HG02938 (cell line): ENCODE measurements around the gene TBX3.

ENCODE experiments used
- ATAC-seq: cut with Tn5 transposase; IDR thresholded peaks from one replicate; pipeline ENCODE4 v1.9.1; 2021; ENCODE audit warnings: mild to moderate bottlenecking, moderate library complexity; ENCODE audit not compliant: unreplicated experiment

The TBX3 gene

DNA sequence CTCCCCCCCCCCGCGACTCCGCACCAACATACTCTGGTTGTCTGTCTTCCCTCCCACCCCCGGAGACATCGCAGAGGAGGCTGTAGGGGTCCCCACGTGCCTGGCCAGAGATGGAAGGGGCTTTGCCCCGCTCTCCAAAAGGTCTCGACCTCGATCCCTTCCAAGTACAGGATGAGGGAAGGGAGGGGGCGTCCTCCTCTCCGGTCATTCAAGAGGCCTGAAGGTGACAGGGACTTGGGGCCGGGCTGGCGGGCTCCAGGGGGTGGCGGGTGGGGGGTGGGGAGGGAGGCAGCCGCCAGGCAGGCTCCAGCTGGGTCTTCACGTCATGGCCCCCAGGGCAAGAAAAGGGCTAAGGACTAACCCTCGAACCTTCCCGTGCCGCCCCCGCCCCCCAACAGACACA is 15.1 kb downstream of the TBX3 start:
- no peak for ATAC-seq

DNA sequence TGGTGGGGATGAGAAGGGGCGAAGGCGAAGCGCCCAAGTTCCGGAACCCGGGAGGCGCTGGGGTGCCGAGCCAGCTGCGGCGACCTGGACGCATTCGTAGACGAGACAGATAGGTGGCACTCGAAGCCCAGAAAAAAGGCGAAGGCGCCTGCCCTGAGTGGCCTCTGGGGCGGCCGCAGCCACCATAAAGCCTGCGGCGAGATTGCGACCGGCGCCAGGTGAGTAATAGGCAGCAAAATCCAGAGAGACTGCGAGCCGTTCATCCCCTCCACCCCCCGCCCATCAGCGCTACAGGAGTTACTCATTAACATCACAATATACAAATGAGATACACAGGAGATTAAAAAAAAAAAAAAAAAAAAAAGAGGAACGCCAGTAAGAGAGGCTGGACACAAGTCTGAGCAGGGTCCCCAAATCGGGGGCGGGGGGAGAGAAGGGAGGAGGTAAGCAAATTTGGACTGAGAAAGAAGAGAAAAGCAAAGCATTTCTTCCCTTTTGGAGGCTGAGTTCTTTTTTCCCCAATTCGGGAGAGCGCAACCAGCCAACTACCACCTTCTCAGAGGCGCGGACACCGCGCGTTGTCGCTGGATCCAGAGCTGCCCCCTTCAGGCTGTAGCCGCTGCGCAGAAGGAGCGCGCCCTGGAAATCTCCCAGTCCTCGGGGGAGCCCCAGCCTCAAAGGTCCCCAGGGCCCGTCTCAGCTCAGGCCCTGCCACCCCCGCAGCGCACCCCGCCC is 15.7 kb downstream of the TBX3 start:
- no peak for ATAC-seq

DNA sequence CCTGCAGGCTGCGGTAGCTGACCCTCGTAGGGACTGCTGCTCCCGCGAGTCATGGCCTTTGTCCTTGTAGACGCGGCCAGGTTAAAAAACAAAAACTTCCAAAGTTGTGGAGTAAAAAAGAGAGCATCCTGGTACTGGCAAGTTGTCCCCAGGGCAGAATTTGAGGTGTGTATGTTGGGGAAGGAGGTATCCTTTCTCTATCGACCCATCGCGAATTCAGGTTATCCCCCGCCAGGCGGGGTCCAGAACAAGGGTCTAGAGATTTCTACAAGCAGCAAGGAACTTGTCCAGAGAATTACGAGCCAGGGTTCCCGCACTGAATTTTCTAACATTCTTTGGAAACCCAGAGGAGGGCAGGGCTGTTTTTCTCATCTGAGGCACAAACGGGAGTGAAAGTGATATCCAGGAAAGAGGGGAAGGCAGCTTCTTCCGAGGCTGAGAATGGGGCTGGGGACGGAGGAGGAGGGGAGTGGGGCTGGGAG is 16.3 kb downstream of the TBX3 start:
- ATAC-seq, result no peak

DNA sequence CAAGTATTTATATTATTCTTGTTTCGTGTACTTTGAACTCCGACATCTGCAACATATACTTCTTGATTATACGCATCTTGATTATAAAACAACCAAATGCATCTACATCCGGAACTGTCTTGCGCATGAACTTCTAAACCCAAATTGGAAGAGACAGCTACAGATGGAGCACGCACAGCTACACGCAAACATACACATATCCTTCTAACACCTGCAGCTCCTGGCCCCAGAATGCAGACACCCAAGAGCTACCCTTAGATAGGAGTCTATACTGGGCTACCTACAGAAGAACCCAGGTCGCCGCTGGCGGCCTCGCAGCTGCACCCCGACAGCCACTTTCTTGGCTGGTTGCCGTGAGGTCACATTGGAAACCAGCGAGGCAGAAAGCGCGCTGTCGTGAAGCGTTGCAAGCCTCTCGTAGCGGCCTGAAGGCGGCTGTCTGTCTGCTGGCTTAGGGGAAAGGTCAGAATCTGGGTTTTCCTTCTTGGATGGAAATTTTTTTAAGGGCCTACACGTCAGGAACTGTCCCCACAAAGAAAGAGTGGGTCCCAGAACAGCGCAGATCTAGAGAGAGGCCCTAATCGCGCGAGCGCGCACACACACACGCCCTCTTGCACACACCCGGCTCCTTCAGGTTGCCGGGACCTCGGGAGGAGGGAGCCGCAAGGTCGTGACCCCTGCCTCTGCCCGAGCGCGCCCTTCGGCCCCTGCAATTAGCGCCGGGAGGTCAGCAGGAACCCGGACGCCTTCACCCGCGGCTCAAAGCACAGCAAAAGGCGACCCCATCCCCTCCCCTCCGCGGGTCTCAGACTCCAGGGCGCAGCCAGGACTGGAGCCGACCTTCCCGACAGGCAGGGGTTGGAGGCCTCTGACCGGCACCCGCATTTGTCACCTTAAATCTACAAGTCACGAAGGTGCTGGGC is 17.0 kb downstream of the TBX3 start:
- no peak for ATAC-seq

DNA sequence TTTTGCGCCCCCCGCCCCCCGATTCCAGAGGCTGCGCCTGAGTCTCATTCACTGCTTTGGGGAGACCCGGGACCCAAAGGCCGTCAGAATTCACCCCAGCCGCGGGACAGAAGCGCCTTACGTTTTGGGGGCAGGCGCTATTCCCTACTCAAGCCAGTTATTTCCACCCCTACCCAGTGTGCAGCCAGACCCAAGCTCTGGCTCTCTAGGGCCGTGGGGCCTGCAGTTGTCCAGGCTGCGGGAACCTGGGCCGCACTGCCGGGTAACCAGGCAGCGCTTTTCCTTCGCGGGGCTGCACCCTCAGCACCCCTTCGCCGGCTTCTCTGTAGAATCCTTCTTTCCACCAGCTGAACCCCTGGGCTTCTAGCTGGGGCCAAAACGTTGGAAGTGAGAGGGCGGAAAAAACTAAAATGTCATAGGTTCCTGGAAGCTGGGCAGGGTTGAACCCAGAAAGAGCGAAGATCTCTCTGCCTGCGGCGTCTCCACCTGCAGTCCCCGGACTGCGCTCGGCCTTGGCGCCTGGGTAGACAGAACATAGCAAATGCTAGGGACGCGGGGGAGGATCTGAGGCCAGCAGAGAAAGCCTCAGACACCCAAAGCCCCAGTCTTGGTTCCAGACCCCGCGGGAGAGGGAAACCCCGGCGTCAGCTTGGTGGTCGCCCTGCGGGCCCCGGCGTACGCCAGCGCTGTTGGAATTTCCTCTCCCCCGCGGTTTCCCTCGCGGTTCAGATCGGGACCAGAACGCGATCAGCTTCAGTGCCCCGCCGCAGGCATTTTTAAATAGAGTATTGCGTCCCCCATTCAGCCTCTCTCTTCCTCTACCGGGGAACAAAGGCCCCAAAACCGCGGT is 18.3 kb downstream of the TBX3 start:
- no peak for ATAC-seq

DNA sequence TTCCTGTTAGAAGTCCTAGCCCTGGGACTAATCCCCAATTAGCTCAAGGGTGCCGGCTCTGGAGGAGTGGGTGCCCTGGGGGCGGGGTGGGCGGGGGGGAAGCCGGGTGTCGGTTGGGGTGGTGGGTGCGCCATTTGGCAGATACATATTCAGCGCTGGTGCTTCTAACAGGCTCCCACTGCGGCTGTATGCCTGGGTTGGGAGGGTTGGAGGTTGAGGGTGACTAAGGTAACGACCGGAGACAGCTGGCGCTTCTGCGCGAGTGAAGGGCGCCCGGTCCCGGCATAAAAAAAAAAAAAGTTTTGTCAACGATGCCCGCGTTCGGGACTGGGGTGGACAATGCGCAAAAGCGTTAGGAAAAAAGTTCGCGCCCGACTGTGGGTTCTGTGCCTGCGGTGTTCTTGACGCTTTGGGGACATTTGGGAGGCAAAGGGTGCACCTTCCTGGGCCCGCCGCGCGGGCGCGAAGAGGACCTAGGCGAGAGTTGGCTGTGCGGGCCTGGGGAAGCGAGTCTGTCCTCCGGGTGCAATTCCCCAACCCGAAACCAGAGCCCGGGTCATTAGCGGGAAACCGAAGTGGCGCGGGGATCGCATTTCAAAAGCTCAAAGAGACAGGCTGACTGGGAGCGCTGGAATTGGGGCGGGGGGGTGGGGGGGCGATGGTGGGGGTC is 19.2 kb downstream of the TBX3 start:
- no peak for ATAC-seq

DNA sequence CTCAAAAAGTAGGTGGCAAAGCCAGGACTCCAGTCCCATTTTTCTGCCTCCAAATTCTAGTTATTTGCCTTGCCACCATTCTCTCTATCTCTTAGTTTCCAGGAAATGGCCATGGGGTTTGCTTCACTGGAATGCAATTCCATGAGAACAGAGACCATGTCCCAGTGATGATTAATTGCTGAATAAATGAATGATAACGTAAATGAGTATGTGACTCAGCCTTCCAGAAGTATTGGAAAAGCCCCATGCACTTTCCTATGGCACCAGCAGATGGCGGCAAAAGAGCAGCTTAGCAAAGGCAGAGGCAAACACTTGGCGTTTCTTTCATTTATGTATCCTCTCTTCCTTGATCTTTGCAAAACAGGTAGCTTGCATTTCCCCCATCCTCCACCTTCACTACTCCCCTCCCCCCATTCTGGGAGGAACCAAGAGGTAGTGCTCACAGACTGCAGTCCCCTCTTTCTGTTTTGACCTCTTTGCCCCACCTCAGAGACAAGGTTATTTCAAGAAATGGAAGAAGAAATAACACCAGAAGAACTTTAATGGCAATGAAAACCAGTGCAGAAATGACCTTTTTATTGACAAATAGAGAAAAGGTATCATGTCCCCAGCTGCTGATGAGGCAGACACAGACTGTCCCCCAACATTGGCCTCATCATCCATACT is 21.3 kb downstream of the TBX3 start:
- ATAC-seq, result peak; percentile 59

DNA sequence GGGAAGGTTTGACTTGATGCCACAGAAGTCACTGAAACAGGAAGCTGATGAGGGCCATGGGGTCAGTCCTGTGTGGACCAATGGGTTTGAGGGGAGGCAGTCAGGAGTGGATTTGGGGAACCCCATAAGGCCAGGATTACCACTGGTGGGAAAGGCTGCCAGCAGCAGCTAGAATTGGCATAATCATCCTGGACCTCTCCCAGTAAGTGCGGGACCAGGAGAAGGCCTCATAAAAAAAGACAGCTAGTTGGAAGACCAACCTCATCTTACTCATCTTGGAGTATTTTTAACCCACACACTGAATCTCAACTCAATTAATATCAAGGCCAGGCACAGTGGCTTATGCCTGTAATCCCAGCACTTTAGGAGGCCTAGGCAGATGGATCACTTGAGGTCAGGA is 22.7 kb downstream of the TBX3 start:
- ATAC-seq, result no peak

DNA sequence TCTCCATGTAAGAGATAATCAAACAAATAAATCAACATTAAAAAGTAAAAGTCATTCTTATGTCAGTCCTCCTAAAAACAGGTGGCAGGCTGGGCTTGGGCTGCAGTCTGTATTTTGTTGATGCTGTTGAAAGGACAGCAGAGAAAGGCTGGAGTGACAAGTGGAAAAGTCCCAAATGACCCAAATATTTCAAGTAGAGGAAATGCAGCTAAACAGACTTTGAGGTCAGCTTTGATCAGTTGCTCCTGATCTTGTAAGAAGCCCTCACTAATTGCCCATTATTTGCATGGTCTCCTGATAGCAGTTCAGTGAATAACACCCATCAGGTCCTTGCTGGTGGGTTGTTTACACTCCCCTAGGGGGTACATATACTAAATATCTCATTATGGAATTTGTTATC is 24.9 kb downstream of the TBX3 start:
- no peak for ATAC-seq

DNA sequence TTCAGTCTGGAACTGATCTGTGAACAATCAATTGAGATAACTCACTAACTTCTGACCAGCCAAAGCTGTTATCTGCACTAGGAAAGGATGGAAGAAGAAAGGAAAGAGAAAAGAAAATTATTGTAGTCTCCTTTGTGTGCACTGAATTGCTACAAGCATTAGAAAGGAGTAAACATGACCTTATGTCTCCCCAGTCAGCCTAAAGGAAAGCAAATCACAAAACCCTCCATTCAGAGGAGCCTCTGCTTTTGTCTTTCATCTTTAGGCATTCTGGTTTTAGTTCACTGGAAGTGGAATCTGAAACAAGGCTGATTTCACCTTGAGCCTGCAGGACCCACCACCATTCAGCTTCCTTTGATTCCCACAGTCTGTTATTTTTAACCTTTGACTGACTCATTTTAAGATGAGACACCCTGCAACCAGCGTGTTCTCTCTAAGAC is 26.0 kb downstream of the TBX3 start:
- no peak for ATAC-seq

DNA sequence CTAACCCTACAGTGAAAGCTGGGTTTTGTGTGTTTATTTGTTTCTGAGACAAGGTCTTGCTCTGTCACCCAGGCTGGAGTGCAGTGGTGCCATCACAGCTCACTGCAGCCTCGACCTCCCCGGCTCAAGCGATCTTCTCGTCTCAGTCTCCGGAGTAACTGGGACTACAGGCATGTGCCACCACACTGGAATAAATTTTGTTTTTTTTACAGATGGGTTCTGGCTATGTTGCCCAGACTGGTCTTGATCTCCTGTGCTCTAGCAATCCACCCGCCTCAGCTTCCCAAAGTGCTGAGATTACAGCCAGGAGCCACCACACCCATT is 26.4 kb downstream of the TBX3 start:
- ATAC-seq, result no peak

DNA sequence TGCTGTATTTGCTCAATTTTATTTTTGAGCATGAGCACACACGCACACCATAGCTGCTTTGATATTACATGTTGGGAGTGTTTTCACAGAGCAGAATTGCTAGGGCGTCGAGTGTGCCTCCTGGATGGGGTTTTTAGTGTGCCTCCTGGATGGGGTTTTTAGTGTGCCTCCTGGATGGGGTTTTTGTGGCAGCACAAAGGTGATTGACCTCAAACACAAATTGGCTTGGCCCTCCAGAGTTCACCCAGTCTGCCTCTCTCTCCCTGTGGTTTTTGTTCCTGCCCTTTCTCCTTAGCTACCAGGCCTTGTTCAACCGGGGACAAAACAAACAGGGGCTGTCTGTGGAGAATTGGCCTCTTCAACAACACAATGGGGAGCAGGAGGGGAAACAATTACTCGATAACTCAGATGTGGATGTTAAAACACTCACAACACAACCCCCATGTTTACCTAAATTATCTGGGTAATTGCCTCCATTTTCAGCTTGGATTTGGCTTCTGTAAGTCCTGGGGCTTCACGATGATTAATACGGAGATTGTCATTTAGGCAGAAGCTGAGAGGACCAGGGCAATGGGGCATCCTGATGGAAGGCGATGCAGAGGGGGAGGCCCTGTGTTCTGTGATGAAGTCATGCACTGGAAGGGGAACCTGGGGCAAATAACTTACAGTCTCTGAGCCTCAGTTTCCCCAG is 26.9 kb downstream of the TBX3 start:
- no peak for ATAC-seq

DNA sequence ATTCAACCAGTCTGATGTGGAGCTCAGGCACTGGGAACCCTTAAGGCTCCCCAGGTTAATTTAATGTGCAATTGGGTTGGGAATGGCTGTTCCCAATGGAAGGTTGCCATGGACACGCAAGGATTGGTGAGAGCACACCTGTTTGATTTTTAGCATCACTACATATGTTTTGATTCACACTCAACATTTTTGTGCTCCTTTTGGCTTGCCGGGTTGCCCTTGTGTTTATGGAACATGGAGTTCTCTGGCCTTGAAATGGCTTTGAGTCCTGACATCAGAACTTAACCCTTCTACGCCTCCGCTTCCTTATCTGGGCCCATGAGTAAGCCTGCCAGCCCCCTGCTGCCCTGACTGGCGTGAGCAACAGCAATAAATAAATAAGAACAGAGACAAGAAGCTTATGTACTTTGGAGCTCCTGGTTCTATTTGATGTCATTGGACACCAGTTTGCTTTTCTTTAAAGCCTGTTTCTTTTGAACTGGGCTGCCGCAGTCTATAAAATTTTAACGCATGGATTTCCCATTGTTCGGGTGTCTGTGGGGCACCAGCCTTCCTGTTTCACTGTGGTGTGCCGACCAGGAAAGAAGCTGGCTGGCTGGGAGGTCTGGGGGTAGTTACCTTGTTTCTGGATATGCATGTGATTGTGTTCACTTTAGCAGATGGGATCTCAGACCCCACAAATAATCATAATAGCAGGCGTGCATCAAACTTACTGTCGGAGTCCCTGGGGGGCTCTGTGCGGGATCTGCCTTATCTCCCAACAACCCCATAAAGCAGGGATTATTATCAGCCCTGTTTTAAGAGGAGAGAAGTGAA is 27.8 kb downstream of the TBX3 start:
- ATAC-seq, result no peak

DNA sequence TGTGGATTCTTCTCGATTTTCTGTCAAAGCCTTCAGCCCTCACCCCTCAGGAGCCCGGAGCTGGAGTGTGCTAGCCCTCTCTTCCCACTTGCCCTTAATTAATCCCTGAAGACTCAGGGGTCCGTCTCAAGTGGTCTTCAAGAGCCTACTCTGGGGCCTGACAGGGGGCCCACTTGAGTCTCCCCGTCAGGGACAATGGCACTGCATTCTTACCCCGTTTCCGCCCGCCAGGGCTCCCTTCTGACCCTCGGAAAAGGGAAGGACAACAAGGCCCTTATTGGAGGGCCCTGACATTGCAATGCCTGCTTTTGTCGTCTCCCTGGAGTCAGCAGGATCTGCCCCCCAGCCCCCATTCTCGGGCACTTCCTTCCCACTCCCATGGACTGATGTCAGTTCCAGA is 34.4 kb downstream of the TBX3 start:
- ATAC-seq, result no peak

DNA sequence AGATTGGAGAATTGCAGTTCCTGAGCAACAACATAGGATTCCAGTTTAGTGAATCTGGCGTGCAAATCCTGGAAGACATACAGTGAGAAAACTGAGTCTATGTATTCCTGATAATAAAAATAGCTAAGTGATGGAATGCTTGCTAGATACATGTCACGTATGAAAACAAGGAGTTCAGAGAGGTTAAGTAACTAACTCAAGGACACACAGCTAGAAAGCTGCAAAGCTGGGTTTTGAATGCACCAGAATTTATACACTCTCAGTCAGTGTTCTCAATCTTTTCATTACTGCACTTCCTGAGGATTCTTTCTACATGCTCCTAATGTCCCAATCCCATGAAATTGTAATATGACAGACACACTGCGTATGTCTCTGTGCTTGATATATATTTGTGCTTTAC is 35.3 kb downstream of the TBX3 start:
- no peak for ATAC-seq

DNA sequence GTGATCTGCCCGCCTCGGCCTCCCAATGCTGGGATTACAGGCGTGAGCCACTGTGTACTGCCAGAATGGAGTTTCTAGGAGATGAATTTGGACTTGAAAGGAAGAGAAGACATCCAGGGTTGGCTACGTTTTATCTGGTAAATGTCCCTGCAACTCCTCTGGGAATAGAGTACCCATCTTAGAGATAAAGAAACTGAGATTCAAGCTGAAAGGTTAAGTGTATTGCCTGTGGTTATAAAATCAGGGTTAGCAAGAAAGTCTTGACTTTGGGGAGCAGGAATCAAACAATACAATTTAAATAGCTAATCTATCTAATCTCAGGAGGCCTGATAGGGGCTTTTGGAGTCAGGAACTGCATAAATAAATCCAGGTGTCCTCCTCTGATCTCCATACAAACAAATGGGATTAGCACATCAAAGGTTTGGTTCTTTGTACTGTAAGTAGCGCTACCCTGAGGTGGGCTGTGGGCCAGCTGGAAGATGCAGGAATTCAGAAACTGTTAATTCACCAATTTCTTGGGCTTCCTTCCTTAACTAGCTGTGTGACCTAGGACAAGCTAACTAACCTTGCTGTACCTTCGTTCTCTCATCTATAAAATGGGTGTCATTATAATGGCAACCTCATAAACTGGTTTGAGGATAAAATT is 45.1 kb downstream of the TBX3 start:
- ATAC-seq, result no peak

DNA sequence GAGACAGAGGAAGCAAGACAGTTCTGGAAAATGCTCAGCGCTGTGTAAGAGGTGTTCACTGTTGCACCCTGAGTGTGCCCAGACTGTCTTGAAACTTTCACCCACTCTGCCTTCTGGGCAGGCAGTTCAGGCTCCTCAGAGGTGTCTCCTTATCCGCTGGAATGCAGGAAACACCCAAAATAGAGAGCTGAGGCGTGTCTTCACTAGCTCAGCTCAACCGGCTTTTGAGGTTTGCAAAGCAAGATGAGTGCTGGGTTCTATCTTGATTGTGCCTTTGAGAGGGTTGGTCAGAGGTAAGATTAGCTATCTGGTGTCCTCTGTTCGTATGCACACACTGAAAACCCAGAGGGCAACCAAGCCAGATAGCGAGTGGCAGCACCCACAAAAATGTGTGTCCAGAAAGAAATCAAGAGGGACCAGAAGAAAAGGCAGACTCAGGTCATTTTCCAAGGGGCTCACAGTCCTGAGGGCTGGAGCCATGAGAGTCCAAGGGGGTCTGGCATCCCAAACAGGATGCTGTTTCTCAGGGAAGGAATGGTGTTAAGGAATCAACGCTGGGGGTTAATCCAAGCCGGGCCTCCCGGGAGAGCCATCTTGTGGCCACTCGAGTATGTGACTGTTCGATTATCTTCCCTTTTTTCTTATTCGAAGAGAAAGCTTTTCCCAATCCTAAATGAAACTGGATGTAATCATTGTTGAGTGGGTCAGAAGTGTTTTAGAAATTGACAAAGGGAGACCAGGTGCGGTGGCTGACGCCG is 47.1 kb downstream of the TBX3 start:
- ATAC-seq, result no peak

DNA sequence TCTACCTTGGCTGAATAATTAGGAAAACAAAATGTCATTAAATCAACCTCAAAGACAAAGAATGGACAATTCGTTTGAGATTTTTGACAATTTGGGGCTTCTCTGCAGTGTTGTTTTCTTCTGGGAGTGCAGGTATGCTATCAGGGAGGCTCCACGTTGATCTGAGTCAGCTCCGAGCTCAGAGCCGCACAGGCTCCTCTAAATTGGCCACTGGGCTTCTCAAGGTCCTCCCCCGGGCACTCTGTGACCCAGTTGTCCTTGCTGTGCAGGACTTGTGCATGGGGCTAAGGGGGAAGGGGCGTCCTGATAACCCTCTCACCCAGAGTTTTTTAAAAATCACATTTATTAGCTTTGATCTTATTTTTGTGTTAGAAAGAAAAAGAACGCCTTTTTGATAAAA is 52.7 kb downstream of the TBX3 start:
- no peak for ATAC-seq
